Testis (tissue), 3 donors: ENCODE results near the gene AGO3. TPM values are rescaled to one million over a fixed set of nuclear protein-coding genes. Genes with fewer than 3 reads are reported as not detected.

Experiments used
- DNase-seq: peaks from one replicate; pipeline ENCODE4 v3.0.0-alpha.2; 2019
- H3K27ac ChIP-seq, 2 donors: fragments of 200-600 bp; sonication (generic); one replicate each; pipeline ENCODE4 v1.5.1; 2019
- H3K27me3 ChIP-seq: fragments of 200-600 bp; sonication (generic); one replicate; pipeline ENCODE4 v1.5.1; 2019
- H3K36me3 ChIP-seq: fragments of 200-600 bp; sonication (generic); one replicate; pipeline ENCODE4 v1.5.1; 2017; ENCODE audit warnings: low read depth; ENCODE audit errors: missing control alignments
- H3K4me1 ChIP-seq: fragments of 200-600 bp; sonication (generic); one replicate; pipeline ENCODE4 v1.5.1; 2019
- H3K4me3 ChIP-seq, 2 donors: fragments of 200-600 bp; sonication (generic); one replicate each; pipeline ENCODE4 v1.5.1; 2017 to 2019
- H3K9me3 ChIP-seq: fragments of 200-600 bp; sonication (generic); one replicate; pipeline ENCODE4 v1.5.1; 2017
- POLR2A ChIP-seq: fragments of 450-650 bp; IDR thresholded peaks from one replicate; pipeline ENCODE4 v1.6.1; 2017; ENCODE audit warnings: antibody characterized with exemption, mild to moderate bottlenecking, moderate library complexity
- WGBS, 2 donors: methylation state at CpG; one replicate each; pipeline ENCODE4 v1.1.5; 2018; 5-methylcytosine and 5-hydroxymethylcytosine counted together
- intact Hi-C: fragments of 100-400 bp; cut with DNase I; formaldehyde crosslinking; loops from one replicate; pipeline ENCODE4 v1.15.1; 2023; ENCODE audit warnings: low total_unique reads
- polyA plus RNA-seq: library from polyadenylated mRNA; stranded (reverse); fragments of 350-450 nt; fragmentation: Illumina TruSeq; extraction: RNeasy Lipid Tissue Mini Kit (QIAGEN cat#74804); gene quantifications from one replicate; pipeline ENCODE4 v1.2.3, GENCODE V29; 2014; ENCODE audit warnings: low read depth, low replicate concordance; ENCODE audit not compliant: insufficient read depth
- total RNA-seq, 2 donors: library from RNA; depleted of rRNA; stranded (reverse); fragments of >200 nt; gene quantifications; one replicate each; pipeline ENCODE4 v1.2.3, GENCODE V29; 2016
- TF ChIP-seq, protein P1 (sequence below), 3 experiments: fragments of 450-650 bp in 2 of 3; fragments of 200-600 bp in 1 of 3; sonication (generic) in 1 of 3; IDR thresholded peaks; one replicate each; pipeline ENCODE4 v1.5.1; 2016 to 2019; ENCODE audit warnings: antibody characterized with exemption in 3 of 3, mild to moderate bottlenecking in 2 of 3, moderate library complexity in 1 of 3

The AGO3 gene
- total and polyA plus RNA-seq, 3 donors from 2014 or later = 22.4 to 47.2 (median 42.6) TPM

DNA sequence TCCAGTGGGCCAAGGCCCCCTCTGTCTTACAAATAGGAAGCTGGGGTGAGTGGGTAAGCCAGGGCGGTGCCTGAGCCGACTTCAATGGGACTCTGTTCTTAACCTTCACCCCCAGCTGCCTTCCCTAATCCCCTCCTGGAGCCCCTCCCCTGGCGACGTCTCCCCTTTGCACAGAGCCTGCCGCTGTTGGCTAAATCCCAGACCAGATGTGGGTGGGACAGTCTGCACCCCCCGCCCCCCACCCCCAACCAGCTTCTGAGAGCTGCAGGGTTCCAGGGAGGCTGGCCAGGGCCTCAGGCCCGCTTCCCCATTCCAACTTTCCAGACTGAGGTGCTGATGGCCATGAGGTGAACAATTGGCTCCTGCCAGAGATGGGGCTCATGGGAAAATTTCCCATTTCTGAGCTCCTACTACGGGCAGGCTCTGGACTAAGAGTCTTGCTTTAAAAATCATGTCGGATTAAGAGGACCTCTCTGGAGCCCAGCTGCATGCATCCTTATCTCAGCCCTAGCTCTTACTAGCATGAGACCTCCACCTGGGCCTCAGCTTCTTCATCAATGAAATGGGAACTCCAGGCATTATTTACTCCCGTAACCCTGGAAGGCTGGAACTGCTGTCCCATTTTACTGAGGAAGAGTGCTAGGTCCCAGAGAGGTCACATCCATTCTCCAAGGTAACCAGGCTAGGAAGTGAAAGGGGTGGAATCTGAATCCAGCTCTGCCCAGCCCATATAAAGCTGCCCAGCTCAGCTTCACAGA is 187.7 kb downstream of the AGO3 start:
- Histone ChIP-seq H3K27ac (no peak overlapping the region), H3K4me1 (peaks cover 10% of the 10 kb centered on the region)

DNA sequence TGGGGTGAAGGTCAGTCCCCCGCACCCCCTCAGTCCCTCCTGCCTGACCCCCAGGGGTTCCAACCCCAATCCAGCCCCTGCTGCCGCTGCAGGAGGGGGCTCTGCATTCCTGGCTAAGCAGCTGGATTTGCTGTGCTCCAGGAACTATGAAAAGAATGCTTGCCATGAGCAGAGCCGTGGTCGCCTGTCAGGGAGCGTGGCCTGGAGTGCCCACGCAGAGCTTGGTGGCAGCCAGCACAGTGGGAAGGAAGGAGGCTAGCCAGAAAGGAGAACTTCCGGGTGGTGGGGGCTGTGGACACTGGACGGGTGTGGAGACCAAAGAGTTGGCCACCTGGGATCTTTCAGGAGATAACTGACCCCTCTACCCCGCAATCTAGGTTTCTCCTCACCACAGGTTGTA is 188.6 kb downstream of the AGO3 start:
- H3K4me3 ChIP-seq = no peak overlapping the region
- no peak for DNase-seq
- TF ChIP-seq, protein P1, sequence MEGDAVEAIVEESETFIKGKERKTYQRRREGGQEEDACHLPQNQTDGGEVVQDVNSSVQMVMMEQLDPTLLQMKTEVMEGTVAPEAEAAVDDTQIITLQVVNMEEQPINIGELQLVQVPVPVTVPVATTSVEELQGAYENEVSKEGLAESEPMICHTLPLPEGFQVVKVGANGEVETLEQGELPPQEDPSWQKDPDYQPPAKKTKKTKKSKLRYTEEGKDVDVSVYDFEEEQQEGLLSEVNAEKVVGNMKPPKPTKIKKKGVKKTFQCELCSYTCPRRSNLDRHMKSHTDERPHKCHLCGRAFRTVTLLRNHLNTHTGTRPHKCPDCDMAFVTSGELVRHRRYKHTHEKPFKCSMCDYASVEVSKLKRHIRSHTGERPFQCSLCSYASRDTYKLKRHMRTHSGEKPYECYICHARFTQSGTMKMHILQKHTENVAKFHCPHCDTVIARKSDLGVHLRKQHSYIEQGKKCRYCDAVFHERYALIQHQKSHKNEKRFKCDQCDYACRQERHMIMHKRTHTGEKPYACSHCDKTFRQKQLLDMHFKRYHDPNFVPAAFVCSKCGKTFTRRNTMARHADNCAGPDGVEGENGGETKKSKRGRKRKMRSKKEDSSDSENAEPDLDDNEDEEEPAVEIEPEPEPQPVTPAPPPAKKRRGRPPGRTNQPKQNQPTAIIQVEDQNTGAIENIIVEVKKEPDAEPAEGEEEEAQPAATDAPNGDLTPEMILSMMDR (IDR thresholded peaks at IDR 0.05) = no peak
- TF ChIP-seq POLR2A = no peak
- H3K27ac ChIP-seq = peak overlapping the region in 1 of 2 donors; percentile 45
- 58 to 75% methylated on average over 3 to 9 of the region's 9 CpGs for WGBS, 2 donors
- H3K9me3 ChIP-seq = no peaks in the 10 kb centered on the region
- H3K4me1 ChIP-seq = peaks cover 10% of the 10 kb centered on the region
- intact Hi-C loops = no loop called here
- no peaks in the 10 kb centered on the region for H3K27me3 ChIP-seq
- H3K36me3 ChIP-seq = no peaks in the 10 kb centered on the region

More for the DNA sequence above, 187.7 kb downstream of the AGO3 start:
- WGBS, 2 donors = 68 to 73% methylated on average over 10 of the region's 10 CpGs
- no peak for DNase-seq
- Histone ChIP-seq H3K4me3 (no peak overlapping the region), H3K36me3 (no peaks in the 10 kb centered on the region), H3K27me3 (no peaks in the 10 kb centered on the region), H3K9me3 (no peaks in the 10 kb centered on the region)
- no peak for TF ChIP-seq POLR2A
- TF ChIP-seq, protein P1 (IDR thresholded peaks at IDR 0.05) = no peak
- intact Hi-C loops = no loop called here

Other genes starting within 250 kb of the AGO3 start
- 10 to 100 TPM; 17.7 to 19.8 TPM for gene C1orf216, start 212.2 kb upstream of the AGO3 start, total RNA-seq
- gene C1orf216, start 212.2 kb upstream of the AGO3 start, polyA plus RNA-seq = 20.5 TPM
- gene CLSPN, start 161.1 kb upstream of the AGO3 start, total RNA-seq = 10 to 100 TPM in 1 of 2 donors, 1 to 10 TPM in 1; 8.8 to 28.8 TPM
- gene CLSPN, start 161.1 kb upstream of the AGO3 start, polyA plus RNA-seq = 4.9 TPM
- gene AGO4, start 123.1 kb upstream of the AGO3 start, total RNA-seq = 10 to 100 TPM; 17.4 to 24.0 TPM
- gene AGO4, start 123.1 kb upstream of the AGO3 start, polyA plus RNA-seq = 21.6 TPM
- gene AGO1, start 47.9 kb upstream of the AGO3 start, total RNA-seq = 10 to 100 TPM; 32.3 to 41.9 TPM
- gene AGO1, start 47.9 kb upstream of the AGO3 start, polyA plus RNA-seq = 11.5 TPM
- 10 to 100 TPM; 35.1 to 65.0 TPM for gene TEKT2, start 153.0 kb downstream of the AGO3 start, total RNA-seq
- gene TEKT2, start 153.0 kb downstream of the AGO3 start, polyA plus RNA-seq = 117 TPM
- gene ADPRS, start 157.8 kb downstream of the AGO3 start, total RNA-seq = 100 to 1,000 TPM in 1 of 2 donors, 10 to 100 TPM in 1; 84.4 to 106 TPM
- 41.8 TPM for gene ADPRS, start 157.8 kb downstream of the AGO3 start, polyA plus RNA-seq
- 1 to 10 TPM; 1.3 to 2.0 TPM for gene COL8A2, start 194.1 kb downstream of the AGO3 start, total RNA-seq
- 4.2 TPM for gene COL8A2, start 194.1 kb downstream of the AGO3 start, polyA plus RNA-seq
- 100 to 1,000 TPM; 109 to 146 TPM for gene TRAPPC3, start 218.4 kb downstream of the AGO3 start, total RNA-seq
- gene TRAPPC3, start 218.4 kb downstream of the AGO3 start, polyA plus RNA-seq = 111 TPM
- 10 to 100 TPM; 45.4 to 59.6 TPM for gene MAP7D1, start 225.1 kb downstream of the AGO3 start, total RNA-seq
- 50.2 TPM for gene MAP7D1, start 225.1 kb downstream of the AGO3 start, polyA plus RNA-seq